NK-92 (cell line): Measurements from ENCODE around the gene MOK.
"Not testable (repeated sequence)": the region's sequence is repeated elsewhere in the genome, so short reads cannot be mapped to it uniquely, and the experiment has no call there.

ENCODE experiments used
- DNase-seq: peaks from one replicate; lab custom pipeline; 2025; ENCODE audit not compliant: unreplicated experiment; lab: John Stamatoyannopoulos, UW

MOK gene

GRCh38 chr14:102304611-102305506 lies at the start of gene MOK:
Gene MOK, minus strand, starts transcription at chr14:102305164. Its CDS starts 196 bp downstream, at chr14:102304968.
- peak; percentile 82 for DNase-seq

GRCh38 chr14:102353126-102353619 lies 48.2 kb upstream of the MOK start:
- no peak for DNase-seq

- DNase-seq, result no peak
Observed at GRCh38 chr14:102352213-102352612, 47.2 kb upstream of the MOK start.

GRCh38 chr14:102351593-102351992 lies 46.6 kb upstream of the MOK start:
- DNase-seq, result not testable (repeated sequence)

- no peak for DNase-seq
Observed at GRCh38 chr14:102351023-102351422, 46.1 kb upstream of the MOK start.

GRCh38 chr14:102348376-102348775 lies 43.4 kb upstream of the MOK start:
- no peak for DNase-seq

GRCh38 chr14:102346645-102347044 lies 41.7 kb upstream of the MOK start:
- DNase-seq, result no peak

GRCh38 chr14:102345232-102345631 lies 40.3 kb upstream of the MOK start:
- no peak for DNase-seq

- DNase-seq, result no peak
Observed at GRCh38 chr14:102344485-102344884, 39.5 kb upstream of the MOK start.

GRCh38 chr14:102344084-102344483 lies 39.1 kb upstream of the MOK start:
- DNase-seq, result no peak

- DNase-seq, result no peak
Observed at GRCh38 chr14:102342238-102342637, 37.3 kb upstream of the MOK start.

GRCh38 chr14:102341566-102341965 lies 36.6 kb upstream of the MOK start:
- DNase-seq, result no peak

GRCh38 chr14:102338724-102339123 lies 33.8 kb upstream of the MOK start:
- no peak for DNase-seq

- no peak for DNase-seq
Observed at GRCh38 chr14:102335163-102335562, 30.2 kb upstream of the MOK start.

GRCh38 chr14:102333795-102334705 lies 29.1 kb upstream of the MOK start:
- DNase-seq, result no peak

GRCh38 chr14:102333390-102333789 lies 28.4 kb upstream of the MOK start:
- DNase-seq, result no peak

GRCh38 chr14:102330806-102331205 lies 25.8 kb upstream of the MOK start:
- no peak for DNase-seq

- not testable (repeated sequence) for DNase-seq
Observed at GRCh38 chr14:102329381-102329780, 24.4 kb upstream of the MOK start.

- no peak for DNase-seq
Observed at GRCh38 chr14:102326583-102326982, 21.6 kb upstream of the MOK start.

- DNase-seq, result no peak
Observed at GRCh38 chr14:102325791-102326345, 20.9 kb upstream of the MOK start.

GRCh38 chr14:102323102-102323501 lies 18.1 kb upstream of the MOK start:
- DNase-seq, result no peak
